ENCODE measurements around the gene ESPN.
A peak's percentile ranks its signal among the peaks of the same experiment; 100 is the strongest.
"Not testable (repeated sequence)": the region's sequence is repeated elsewhere in the genome, so short reads cannot be mapped to it uniquely, and the experiment has no call there.

ESPN gene

DNA sequence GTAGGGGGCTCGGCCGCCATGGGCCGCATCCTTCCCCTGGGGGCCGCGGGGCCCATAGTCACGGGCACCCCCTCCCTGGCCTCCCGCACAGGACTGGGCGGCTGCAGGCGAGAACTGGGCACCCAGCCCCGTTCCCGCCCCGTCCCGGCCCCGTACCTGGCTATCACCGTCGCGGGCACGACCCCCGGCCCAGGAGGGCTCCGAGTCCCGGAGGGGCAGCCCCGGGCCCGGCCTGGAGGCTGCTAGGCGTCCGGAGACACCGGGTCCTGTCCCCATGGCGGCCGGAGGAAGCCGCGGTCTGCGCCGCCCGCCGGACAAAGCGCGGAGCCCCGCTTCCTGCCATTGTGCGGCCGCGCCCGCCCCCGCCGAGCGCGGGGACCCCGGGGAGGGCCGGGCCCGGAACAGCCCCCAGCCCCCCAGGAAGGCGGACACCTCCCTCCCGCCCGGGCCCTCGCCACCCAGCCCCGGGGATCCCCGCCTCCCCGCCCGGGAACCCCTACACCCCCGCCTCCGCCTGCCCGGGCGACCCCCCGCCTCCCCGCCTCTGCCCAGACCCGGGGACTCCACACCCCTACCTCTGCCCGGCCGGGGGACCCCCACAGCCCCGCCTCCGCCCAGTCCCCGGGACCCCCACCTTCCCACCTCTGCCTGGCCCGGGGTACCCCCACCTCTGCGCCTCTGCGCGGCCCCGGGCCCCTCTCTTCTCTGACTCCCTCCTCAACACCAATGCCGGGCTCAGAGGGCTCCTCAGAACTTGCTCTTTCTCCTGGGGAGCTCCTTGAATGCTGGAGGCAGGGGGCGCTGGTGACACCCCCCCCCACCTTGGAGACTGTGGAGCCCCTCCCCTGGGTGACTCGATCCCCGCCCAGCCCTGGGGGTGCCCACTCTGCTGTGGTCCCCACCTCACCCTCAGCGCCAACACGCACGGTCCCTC, 60.9 kb downstream of the ESPN start:
- DNase-seq = no peak

DNA sequence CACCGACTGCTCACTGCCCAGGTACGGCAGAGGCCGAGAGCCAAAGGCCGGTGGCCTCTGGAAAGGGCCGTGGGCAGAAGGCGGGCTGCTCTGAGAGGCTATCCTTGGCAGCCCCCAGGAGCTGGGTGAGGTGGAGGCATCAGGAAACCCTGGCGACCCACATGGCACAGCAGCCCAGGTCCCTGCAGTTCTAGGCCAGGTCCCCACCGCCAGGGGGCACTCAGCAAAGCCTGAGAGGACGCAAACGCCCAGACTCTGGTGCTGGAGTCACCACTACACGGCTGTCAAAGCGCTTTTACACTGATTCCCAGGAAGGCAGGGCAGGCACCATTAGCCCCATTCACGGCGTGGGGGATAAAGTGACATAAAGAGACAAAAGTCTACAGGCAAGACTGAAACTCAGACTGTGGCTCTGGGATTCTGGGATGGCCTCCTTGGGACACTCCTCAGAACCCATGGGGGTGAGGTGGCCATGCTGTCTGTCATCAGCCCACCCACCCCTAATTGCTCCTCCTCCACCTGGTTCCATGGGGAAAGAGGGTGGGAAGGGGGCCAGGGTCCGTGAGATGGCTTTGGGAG, 61.9 kb downstream of the ESPN start:
- DNase-seq = peak; percentile 84

DNA sequence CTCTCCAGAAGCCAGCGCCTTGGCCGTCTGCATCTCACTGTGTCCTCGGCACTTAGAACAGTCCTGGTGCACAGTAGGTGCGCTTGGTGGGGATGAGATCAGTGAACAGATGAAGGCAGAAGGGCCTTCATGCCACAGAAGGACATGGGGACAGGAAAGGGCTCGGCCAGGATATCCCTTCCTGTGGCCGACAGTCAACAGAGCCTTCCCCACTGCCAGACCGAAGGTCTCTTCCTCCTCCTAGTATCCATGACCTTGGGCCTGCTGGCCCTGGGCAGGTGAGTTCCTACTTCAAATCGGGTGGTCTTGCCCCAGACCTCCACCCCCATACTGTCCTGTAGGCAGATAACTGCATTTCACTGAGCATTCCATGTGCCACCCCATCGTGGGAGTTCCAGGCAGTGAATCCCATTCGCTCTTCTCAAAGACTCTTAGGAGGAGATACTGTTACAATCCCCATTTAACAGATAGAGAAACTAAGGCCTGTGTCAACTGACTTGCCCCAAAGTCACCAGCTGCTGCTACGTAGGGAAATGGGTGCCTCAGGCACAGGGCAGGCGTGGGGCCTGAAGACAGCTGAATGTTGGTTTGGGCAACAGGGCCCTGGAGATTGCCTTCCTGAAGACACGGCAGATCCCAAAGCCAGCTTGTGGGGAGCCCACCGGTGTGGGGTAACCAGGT, 63.4 kb downstream of the ESPN start:
- DNase-seq = no peak

DNA sequence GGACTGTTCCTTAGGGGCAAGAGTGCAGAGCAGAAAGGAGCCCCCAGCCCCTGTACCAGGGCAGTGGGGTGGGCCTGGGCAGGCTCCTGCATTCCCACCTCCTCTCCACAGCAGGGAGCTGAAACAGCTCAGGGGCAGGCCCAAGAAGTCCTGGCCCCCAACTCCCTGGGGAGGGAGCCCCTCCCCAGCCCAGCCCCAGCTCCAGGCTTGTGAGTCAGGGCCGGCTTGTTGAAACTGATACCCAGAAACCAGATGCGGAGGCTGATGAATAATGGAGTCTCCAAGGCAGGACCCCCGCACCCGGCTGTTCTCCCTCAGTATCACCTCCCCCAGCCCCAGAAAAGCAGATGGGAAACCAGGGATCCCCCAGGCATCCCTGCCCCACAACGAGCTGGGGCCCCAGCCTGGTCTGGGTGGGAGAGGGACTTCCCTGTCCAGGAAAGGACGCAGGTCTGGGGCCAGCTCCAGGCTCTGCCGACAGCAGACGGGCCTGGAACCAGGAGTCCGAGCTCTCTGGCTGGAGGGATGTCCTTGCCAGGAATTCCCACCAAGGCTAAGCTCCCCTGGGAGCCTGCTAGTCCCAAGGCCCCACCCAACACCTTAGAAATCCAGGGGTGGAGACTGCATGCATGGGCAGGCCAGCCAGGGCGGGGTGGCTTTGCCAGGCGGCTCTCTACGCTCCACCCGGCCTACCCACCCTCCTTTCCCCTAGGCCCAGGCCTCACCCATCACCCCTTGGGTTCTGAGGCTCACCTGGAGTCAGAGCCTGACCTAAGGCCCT, 64.2 kb downstream of the ESPN start:
- DNase-seq = no peak

DNA sequence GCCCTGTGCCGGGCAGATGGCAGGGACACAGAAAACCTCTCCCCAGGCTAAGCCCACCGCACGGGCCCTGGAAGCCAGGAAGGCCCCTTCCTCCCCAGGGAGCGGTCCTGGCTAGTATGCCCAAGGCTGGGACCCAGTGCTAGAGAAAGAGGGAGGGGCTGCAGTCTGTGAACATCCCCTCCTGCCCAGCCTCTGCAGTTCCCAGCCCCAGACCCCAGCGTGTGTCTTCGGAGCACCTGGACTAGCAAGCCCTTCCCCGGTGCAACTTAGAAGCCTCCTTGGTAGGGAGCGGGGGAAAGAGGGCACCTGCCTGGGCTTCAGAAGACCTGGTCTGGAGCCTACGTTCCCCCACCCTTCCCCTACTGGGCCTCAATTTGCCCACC, 64.8 kb downstream of the ESPN start:
- DNase-seq = no peak

DNA sequence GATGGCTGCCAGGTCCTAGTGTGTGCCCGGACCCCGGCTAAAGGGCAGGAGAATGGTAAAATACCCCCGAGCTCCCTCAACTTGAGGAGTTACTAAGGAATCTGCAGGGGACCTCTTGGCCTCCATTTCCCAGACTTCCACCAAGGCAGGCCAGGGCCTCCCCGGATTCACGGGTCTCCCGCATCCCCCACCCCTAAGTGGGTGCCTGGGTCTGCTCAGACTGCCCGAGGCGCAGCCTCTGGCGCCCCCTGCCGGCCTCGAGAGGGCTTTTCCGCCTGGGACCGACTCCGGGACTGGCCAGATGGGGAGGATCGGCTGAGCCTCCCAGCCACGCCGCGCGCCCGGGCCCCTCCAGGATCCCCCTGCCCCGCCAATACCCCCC, 65.2 kb downstream of the ESPN start:
- peak; percentile 76 for DNase-seq

DNA sequence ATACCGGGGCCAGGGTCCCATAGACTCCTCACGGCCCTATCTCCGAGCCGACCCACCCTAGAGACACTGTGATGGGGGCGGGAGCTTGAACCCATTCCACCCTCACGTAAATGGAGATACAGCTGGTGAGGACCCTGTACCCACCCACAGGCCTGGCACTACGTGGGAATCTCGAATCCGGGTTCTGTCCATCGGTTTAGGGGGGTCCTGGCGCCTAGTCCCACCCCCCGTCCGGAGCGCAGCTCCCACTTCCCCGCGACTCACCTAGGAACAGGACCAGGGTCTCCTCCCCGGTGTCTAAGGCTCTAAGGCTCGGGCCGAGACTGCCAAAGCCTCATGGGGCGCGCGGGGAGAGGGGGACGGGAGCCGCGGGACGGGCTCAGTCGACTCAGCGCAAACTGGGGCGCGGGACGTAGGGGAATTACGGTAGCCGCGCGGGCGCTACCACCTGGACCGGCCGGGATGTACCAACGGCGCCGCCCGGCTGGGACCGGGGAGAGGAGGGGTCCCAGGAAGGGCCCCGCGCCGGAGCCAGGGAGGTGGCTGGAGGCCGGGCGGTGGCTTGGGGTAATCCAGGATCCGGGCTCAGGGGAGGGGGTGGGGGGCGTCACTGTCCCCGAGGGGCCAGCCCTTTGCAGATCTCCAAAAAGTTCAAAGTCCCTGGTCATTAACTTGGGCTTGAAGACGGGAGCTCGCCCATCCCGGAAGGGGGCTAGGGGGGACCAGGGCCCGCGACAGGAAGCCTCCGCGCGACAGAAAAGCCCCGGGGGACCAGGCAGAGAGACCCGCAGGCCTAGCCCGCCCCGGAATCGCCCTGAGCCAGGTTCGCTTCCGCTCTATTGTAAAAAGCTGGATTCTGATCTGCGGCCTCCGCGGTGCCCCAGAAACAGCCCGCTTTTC, 65.9 kb downstream of the ESPN start:
- DNase-seq = peak; percentile 74

DNA sequence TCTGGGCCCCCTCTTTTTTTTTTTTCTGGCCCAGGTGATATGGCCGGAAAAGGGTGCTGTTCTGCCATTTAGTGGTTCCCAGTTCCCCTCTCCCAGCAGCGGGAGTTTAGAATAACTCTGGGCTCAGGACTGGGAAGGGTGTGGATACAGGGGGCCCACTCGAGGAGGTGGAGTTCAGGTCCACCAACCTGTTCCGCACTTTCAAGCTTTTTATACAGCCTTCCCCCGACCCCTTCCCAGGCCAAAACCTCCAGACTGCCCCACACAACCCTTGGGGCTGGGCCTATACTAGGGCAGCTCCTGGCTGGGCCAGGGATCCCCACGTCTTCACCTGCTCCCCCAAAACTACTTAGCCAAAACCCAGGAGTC, 66.5 kb downstream of the ESPN start:
- DNase-seq = no peak

DNA sequence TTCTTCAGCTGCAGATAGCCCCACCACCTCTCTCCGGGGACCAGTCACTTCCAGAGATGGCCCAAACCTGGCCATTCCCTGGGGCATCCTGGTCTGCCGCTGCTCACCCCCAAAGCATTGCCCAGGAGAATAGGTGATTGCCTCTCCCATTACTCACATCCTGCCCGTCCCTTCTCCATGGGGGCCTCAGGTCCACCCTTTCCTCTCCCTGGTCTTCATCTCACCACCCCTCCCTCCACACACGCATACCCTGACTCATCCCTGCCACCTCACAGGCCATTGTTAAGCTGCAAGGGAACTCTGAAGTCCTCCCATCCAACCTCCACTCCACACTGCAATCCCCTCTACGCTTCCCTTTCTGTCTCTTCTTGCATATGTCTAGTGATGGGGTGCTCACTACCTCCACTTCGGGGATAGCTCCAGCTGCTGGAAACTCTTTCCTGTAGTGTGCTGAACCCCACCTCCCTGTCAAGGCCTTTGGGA, 66.9 kb downstream of the ESPN start, which contains the start of gene PLEKHG5:
PLEKHG5 (minus strand) TSS at position 188 of the 483 bp plus-strand sequence. CDS start 14,096 bp downstream, outside the sequence.
- peak; percentile 79 for DNase-seq

DNA sequence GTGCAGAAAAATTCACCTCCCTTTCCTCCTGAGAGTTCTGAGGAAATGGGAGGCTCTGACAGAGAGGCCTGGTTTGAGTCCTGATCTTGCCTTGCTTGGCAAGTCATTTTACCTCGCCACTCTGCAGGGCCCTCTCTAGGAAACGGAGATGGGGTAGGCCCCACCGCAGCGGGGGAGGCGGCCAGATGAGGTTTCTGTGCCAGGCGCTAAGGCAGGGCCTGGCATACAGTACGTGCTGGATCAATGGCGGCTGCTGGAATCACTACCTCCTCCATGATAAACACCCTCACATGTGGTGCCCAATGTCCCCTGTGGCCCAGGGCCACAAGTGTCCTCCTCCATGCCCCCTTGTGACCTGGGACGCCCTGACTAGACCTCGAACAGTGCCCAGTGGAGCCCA, 67.4 kb downstream of the ESPN start:
- no peak for DNase-seq

DNA sequence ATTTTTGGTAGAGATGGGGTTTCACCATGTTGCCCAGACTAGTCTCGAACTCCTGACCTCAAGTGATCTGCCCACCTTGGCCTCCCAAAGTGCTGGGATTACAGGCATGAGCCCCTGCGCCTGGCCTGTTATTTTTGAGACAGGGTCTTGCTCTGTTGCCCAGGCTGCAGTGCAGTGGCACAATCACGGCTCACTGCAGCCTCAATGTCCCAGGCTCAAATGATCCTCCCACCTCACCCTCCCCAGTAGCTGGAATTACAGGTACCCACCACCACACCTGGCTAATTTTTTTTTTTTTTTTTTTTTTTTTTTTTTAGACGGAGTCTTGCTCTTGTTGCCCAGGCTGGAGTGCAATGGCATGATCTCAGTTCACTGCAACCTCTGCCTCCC, 69.3 kb downstream of the ESPN start:
- DNase-seq = not testable (repeated sequence)

DNA sequence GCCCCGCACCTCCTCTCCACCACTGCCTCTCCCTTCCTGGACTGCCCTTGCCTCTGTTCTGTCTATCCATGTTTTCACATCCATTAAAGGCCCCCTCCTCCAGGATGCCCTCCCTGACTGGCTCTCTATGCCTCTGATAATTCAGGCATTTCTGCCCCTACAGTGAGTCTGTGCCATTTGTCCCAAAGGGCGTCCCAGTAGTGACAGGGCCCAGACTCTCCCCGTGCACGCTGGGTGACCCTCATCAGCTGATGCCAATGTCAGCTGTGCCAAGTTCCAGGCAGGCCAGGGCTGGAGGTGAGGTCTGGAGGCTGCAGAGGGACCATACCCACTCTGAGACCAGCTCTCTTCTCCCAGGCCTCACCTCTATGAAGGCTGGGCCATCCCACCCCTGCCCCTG, 70.1 kb downstream of the ESPN start:
- no peak for DNase-seq

DNA sequence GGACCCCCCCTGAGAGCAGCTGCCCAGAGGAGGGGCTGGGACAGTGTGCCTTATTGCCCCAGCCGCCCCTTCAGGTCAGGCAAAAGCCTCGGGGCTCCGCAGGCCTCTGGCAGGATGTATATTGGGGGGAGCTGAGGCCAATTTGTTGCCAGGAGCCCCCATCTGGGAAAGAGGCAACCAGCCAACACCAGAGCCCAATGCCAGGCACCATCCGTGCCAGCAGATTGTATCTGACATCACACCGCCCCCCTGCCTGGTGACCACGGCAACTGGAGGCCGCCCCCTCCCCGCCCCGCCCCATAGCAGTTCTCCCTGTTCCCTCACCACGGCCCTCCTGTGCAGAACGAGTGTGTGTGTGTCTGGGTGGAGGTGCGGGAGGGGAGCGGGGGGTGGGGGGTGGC, 70.5 kb downstream of the ESPN start:
- DNase-seq = no peak

DNA sequence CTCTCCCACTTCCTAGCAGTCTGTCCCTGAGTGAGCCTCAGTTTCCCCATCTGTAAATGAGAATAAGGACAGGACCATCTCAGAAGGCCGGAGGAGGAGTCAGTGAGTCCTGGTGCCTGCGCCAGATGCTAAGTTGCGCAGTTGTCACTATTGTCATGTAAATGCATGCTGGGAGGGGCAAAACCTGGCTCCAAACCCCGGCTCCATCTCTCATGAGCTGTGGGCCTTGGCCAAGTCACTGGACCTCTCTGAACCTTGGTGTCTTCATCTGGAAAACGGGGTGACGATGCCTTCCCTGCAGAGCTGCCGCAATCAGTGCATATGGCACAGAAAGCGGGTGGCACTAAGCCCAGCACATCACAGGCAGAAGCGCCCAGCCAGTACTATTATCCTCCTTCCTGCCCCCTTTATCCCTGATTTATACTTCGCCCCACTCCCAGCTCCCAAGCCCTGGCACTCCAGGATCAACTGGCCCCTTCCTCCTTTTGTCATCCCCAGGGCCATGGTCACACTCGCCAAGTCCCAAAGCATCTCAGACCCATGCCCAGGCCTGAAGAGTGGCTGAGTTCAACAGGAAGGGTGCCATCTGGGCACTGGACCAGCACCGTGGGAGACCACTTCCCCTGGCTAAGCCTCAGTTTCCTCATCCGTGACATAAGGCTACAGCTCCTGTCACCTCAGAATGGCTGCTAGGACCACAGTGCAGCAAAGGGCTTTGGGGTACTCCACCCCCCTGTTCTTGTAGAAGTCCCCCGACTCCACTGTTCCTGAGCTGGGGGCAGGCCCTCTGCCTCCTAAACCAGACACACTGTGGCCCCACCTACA, 71.2 kb downstream of the ESPN start:
- no peak for DNase-seq

DNA sequence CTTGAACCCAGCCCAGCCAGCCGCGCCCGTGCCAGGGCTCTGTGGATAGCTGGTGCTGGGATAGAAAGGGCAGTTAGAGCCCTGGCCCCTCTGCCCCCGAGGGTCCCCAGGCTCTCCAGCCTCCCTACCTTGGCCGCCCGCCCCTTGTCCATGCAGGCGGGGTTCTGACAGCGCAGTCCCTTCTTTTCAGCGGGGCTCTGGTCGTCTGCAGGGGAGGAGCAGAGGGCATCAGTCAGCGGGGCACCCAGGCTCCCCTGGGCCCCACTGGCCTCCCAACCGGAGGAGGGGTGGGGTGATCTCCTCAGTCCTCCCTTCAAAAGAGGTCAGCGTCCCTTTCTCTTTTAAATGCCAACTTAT, 71.8 kb downstream of the ESPN start:
- DNase-seq = no peak

DNA sequence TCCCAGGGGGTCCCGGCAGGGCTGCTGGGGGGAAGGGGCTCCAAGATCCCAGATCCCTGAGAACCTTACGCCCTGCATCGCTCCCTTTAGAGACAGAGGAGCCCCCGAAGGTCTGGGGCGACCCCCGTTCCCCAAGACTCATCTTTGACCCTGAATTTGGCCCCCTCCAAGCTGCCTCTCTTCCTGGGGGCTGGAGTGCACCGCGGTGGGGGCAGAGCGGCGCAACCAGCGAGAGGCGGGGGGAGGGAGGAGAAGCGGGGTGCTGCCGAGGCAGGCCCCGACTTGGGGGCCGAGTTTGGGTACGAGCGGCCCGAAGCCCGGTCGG, 72.3 kb downstream of the ESPN start:
- DNase-seq = no peak

DNA sequence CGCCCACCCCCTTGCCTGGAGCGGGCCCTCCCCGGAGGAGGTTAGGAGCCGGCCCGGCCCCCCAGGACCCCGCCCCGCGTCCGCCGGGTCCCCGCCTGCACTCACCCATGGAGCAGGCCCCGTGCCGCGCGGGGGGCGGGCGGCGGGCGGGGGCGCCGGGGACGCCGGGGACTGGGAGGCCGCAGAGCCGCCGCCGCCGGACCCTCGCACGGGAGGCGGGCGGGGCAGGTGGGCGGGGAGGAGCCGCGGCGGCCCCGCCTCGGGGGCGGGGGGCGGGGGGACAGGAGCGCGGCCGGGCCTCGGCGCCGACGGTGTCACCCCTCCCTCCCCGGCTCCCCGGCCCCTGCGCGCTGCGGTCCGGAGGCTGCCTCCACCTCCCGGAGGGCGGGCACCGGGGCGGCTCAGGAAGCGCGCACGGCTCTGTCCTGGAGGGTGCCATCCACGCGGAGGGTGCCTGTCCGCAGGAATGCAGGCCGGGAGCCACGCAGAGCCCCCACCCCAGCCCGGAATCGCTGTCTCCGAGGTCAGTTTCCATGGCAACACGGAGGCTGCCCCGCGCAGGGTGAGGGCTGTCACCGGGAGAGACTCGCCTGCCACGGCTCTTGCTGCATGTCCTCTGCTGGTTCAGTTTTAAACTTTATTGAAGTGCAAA, 72.8 kb downstream of the ESPN start:
- peak; percentile 45 for DNase-seq

DNA sequence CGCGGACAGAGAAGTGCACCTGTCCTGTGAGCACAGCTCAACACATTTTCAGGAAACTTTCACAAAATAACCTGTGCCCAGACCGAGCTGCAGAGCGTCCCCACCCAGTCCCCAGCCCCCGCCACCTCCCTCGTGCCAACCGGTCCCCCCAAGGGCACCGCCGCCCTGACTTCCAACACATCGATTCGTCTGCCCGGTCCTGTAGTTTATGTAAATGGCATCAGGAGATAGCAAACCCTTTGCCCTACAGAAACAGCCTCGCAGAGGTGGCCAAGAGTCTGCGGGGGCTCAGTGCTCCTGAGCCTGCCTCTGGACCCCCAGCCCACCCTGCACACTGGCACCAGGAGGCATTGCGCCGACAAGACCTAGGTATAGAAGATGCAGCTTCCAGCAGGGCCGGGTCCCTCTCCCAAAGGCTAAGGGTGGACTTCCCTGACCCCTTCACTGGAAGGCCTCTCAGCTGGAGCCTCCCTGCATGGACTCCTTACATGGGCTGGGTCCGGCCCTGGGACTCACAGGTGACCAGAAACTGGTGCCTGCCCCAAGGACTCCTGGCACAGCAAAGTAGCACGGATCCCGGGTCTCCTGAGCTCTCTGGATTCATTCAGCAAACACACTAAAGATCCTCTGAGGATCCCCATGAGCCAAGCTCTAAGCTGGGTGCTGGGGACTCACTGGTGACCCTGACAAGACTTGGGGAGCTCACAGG, 73.4 kb downstream of the ESPN start:
- DNase-seq = no peak

DNA sequence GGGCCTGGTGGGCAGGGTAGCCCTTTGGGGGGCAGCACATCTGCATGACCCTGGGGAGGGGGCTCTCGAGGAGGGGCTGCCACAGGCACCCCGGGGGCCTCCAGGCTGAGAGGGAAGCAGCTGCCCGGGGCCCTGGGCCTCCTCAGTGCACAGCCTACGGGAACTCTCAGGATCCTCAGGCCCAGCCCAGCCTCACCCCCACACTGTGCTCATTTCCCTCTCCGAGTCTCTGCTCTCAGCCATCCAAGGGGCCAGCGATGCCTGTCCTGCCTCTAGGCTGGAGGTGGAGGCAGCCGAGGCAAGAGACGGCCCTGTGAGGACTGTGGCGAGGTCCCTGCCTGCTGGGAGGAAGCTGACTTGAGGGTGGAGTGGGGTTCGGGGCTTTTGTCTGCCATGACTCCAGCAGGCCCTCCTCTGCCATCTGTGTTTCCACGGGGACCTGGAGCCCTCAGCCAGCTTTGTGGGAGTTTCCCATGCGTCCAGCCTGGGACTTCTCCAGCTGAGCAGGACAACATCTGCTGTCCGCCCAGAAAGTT, 74.1 kb downstream of the ESPN start:
- no peak for DNase-seq
